HS-5 (cell line): ENCODE results near the gene HHIPL1.

ENCODE experiments used
- DNase-seq: peaks from one replicate; pipeline ENCODE4 v3.0.0-alpha.2; 2012; ENCODE audit warnings: low read depth

Gene HHIPL1

GRCh38 chr14:99644723-99645544 is at the start of gene HHIPL1:
HHIPL1 (plus strand) TSS chr14:99645129; CDS start chr14:99645208, 79 bp downstream.
- no peak for DNase-seq

- no peak for DNase-seq
Measured at GRCh38 chr14:99595524-99595923, 49.4 kb upstream of the HHIPL1 start.

- no peak for DNase-seq
Measured at GRCh38 chr14:99596071-99596627, 48.8 kb upstream of the HHIPL1 start.

GRCh38 chr14:99596772-99597171 is 48.2 kb upstream of the HHIPL1 start:
- DNase-seq: no peak

GRCh38 chr14:99597911-99598600 is 46.9 kb upstream of the HHIPL1 start:
- no peak for DNase-seq

- DNase-seq: no peak
Measured at GRCh38 chr14:99598774-99599173, 46.2 kb upstream of the HHIPL1 start.

- DNase-seq: no peak
Measured at GRCh38 chr14:99599393-99599792, 45.5 kb upstream of the HHIPL1 start.

GRCh38 chr14:99600232-99600888 is 44.6 kb upstream of the HHIPL1 start:
- no peak for DNase-seq

- DNase-seq: no peak
Measured at GRCh38 chr14:99601361-99601831, 43.5 kb upstream of the HHIPL1 start.

GRCh38 chr14:99602054-99602787 is 42.7 kb upstream of the HHIPL1 start:
- no peak for DNase-seq

GRCh38 chr14:99602788-99603415 is 42.0 kb upstream of the HHIPL1 start:
- no peak for DNase-seq

- no peak for DNase-seq
Measured at GRCh38 chr14:99603471-99604277, 41.3 kb upstream of the HHIPL1 start, which contains the start of gene CCDC85C. CCDC85C (minus strand) TSS chr14:99604207; CDS start chr14:99603959, 248 bp downstream.

- no peak for DNase-seq
Measured at GRCh38 chr14:99604278-99604765, 40.6 kb upstream of the HHIPL1 start.

- DNase-seq: no peak
Measured at GRCh38 chr14:99604766-99605298, 40.1 kb upstream of the HHIPL1 start.

GRCh38 chr14:99605299-99605961 is 39.5 kb upstream of the HHIPL1 start:
- DNase-seq: no peak

GRCh38 chr14:99606359-99606758 is 38.6 kb upstream of the HHIPL1 start:
- DNase-seq: no peak

- no peak for DNase-seq
Measured at GRCh38 chr14:99608591-99608990, 36.3 kb upstream of the HHIPL1 start.

GRCh38 chr14:99609245-99610170 is 35.4 kb upstream of the HHIPL1 start:
- DNase-seq: no peak
